Astrocyte of the cerebellum (primary cell): ENCODE results near the gene GPR87.

Source experiments
- DNase-seq: peaks from one replicate; pipeline ENCODE4 v3.0.0-alpha.2; 2011; ENCODE audit warnings: low read depth
- H3K4me3 ChIP-seq: 2 replicates; pipeline ENCODE4 v1.5.1; 2011; ENCODE audit warnings: mild to moderate bottlenecking, low read depth, low read length, moderate library complexity
- in situ Hi-C: cut with HindIII; loops from 2 replicates; pipeline ENCODE4 v1.10.0; 2017; ENCODE audit warnings: low sequenced_read_pairs
- TF ChIP-seq, protein P1 (sequence below): IDR thresholded peaks from 2 replicates; pipeline ENCODE4 v1.5.1; 2012; ENCODE audit warnings: low read length, low read depth, moderate library complexity, mild to moderate bottlenecking; ENCODE audit errors: missing control alignments

Gene GPR87

DNA sequence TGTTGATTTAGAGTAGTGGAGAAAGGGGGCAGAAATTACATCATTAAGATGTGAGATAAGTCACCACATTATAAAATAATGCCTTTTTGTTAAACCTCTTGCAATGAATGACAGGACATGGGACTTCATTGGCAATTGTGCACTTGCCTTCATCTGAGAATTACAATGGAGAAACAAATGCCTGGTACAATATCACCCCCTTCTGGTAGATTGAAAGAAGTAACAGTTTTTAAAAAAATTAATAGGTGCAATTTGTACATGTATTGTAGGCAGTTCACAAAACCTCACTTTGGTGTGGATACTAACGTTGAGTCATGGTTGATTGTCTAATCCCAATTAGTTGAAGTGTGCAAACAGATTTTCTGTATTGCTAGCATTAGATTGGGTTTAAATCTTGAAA is 33.7 kb downstream of the GPR87 start:
- in situ Hi-C loops = no loop called here
- no peak overlapping the region for H3K4me3 ChIP-seq
- peak; percentile 46 for DNase-seq
- TF ChIP-seq, protein P1, sequence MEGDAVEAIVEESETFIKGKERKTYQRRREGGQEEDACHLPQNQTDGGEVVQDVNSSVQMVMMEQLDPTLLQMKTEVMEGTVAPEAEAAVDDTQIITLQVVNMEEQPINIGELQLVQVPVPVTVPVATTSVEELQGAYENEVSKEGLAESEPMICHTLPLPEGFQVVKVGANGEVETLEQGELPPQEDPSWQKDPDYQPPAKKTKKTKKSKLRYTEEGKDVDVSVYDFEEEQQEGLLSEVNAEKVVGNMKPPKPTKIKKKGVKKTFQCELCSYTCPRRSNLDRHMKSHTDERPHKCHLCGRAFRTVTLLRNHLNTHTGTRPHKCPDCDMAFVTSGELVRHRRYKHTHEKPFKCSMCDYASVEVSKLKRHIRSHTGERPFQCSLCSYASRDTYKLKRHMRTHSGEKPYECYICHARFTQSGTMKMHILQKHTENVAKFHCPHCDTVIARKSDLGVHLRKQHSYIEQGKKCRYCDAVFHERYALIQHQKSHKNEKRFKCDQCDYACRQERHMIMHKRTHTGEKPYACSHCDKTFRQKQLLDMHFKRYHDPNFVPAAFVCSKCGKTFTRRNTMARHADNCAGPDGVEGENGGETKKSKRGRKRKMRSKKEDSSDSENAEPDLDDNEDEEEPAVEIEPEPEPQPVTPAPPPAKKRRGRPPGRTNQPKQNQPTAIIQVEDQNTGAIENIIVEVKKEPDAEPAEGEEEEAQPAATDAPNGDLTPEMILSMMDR = peak; percentile 41

DNA sequence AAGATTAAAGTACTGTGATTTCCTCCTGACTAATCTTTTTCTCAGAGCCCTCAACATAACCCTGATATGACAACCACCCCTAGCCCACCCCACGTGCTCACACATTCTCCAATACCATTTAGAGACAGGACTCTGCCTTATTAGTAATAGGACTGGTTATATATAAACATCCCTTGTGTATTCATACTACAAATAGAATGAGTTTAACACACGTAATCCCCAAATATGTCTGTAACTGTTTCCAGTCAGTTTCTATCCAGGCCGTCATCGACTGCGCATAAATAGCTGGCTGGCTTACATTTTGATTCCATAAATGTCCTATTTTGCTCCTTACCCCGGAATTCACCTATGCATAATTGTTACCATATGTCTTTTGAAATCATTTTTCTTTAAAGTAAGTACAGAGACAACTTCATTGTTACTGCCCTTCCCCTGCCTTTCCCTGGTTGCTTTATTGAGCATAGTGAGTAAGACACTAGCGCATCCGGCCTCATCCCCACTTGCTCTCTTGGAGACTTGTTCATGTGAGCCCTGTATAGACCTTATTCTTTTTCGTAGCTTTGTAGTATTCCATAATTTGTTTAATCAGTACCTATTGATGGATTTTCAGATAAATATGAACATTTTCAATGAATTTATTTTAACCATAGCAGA is 34.8 kb downstream of the GPR87 start:
- in situ Hi-C loops = no loop called here

DNA sequence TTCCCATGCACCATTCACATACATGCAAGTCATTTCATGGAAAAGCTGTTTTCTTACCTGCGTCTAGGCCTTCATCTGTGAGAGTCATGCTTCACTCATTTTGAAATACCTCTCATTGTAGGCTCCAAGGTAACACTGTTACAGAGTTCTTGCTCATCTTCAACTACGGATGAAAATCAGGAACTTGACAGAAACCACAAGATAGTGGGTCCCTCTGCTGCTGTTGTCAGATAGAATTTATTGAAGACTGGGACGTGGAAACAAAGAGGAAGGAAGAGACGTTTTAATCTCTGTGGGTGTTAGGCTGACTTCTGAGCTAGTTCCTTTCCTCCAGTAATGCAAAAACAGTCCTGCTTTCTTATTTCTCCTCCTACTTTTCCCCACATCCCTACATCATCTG is 38.4 kb downstream of the GPR87 start, which contains the start of gene P2RY14:
P2RY14 (minus strand) TSS at position 313 of the 400 bp plus-strand sequence. CDS start 64,226 bp downstream, outside the sequence.
- TF ChIP-seq, protein P1 = no peak
- in situ Hi-C loops = no loop called here

More for the DNA sequence above, 34.8 kb downstream of the GPR87 start:
- H3K4me3 ChIP-seq = no peak overlapping the region
- no peak for DNase-seq
- TF ChIP-seq, protein P1 = no peak

DNA sequence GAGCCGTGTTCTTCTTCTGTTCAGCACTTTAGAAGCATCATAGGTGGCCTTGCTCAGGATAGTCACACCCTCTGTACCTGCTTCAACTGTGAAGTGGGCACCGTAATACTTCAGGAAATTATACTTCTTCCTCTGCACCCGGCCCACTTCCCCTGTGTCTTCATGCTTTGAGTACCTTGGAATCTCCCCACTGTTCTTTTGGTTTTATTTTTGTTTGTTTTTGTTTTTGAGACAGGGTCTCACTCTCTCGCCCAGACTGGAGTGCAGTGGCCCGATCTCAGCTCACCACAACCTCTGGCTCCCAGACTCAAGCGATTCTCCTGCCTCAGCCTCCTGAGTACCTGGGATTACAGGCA is 40.0 kb downstream of the GPR87 start:
- in situ Hi-C loops = no loop called here
- H3K4me3 ChIP-seq = no peak overlapping the region
- DNase-seq = no peak
- TF ChIP-seq, protein P1 = no peak

More for the DNA sequence above, 38.4 kb downstream of the GPR87 start, which contains the start of gene P2RY14:
- no peak for DNase-seq
- no peak within 1 kb of the TSS for H3K4me3 ChIP-seq

DNA sequence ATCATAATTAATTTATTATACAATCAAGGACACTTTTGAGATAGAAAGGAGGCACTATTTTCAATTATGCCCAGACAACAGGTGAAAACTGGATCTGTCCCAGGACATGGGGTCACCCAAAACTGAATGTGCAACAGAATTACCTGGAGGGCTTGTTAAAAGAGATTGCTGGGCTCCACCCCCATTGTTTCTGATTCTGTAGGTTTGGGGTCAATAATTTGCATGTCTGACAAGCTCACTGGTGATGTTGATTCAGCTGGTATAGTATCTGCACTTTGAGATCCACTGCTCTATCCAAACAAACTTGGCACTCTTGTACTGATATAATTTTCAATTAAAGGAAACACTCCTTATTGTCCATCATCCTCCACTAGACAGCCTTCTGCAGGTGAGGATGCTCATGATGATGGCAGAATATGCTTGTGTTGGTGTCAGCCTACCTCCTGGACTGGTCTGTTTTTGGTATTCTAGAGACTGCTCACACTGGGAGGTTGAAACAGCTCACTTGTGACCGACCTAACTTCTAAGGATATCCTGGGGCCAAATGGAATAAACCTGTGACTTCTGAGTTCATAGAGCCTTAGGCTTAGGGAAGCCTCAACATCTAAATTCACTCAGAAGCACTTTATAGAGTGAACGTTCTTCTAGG is 40.5 kb downstream of the GPR87 start:
- no peak for DNase-seq
- in situ Hi-C loops = no loop called here
- no peak overlapping the region for H3K4me3 ChIP-seq
- TF ChIP-seq, protein P1 = no peak

DNA sequence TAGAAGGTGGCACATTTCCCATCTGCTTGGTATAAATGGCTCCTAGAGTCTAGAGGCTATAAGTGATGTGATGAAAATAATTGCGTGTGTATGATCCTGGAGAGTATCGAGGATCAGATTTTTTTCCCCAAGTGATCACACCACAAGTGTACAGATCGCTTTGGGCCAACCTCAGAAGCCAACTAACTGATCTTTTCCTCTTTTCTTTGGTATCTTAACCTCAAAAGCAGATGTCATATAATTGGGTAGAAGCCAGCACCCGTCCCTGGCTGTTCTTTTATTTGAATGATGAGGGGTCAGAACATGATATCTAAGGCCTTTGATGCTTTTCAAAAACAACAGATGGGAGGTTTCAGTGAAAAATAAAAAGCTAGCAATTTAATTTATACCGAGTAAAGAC is 41.5 kb downstream of the GPR87 start:
- DNase-seq = no peak
- H3K4me3 ChIP-seq = no peak overlapping the region
- TF ChIP-seq, protein P1 = no peak
- in situ Hi-C loops = no loop called here
